Esophagus squamous epithelium (tissue), 5 donors: Measurements from ENCODE around the gene COL4A1. TPM values are rescaled to one million over a fixed set of nuclear protein-coding genes. Genes with fewer than 3 reads are reported as not detected.

ENCODE experiments used
- DNase-seq: peaks from one replicate; lab custom pipeline; 2025; lab: John Stamatoyannopoulos, UW
- H3K27ac ChIP-seq, 4 donors: fragments of 200-600 bp; sonication (generic); one replicate each; pipeline ENCODE4 v1.5.1; 2016 to 2019; ENCODE audit warnings: mild to moderate bottlenecking in 1 of 4
- H3K27me3 ChIP-seq, 4 donors: fragments of 200-600 bp; sonication (generic); 1 replicate in 3 of 4; 2 replicates in 1 of 4; pipeline versions ENCODE4 v1.5.1 to v1.6.0; 2017 to 2021; ENCODE audit warnings: antibody characterized with exemption in 1 of 4
- H3K36me3 ChIP-seq, 3 donors: fragments of 200-600 bp; sonication (generic); one replicate each; pipeline ENCODE4 v1.5.1; 2016 to 2019
- H3K4me1 ChIP-seq, 3 donors: fragments of 200-600 bp; sonication (generic); one replicate each; pipeline ENCODE4 v1.5.1; 2017 to 2019
- H3K4me3 ChIP-seq, 4 donors: fragments of 200-600 bp; sonication (generic); 1 replicate in 3 of 4; 2 replicates in 1 of 4; pipeline ENCODE4 v1.5.1; 2016 to 2019; ENCODE audit warnings: mild to moderate bottlenecking in 2 of 4, moderate library complexity in 1 of 4
- H3K9me3 ChIP-seq, 3 donors: fragments of 200-600 bp; sonication (generic); one replicate each; pipeline ENCODE4 v1.5.1; 2016 to 2019
- POLR2A ChIP-seq, 4 donors: fragments of 450-650 bp; IDR thresholded peaks; one replicate each; pipeline ENCODE4 v1.6.1; 2017; ENCODE audit warnings: antibody characterized with exemption in 4 of 4, mild to moderate bottlenecking in 4 of 4, moderate library complexity in 3 of 4
- WGBS, 2 donors: methylation state at CpG; one replicate each; pipeline ENCODE4 v1.1.5; 2018; 5-methylcytosine and 5-hydroxymethylcytosine counted together
- intact Hi-C: fragments of 100-400 bp; cut with DNase I; formaldehyde crosslinking; loops from one replicate; pipeline ENCODE4 v1.15.0; 2022
- total RNA-seq, 4 donors: library from RNA; depleted of rRNA; stranded (reverse); fragments of >200 nt; gene quantifications; one replicate each; pipeline ENCODE4 v1.1.0, GENCODE V29; 2016
- TF ChIP-seq, protein P1 (sequence below), 6 experiments: fragments of 450-650 bp in 4 of 6; fragments of 200-600 bp in 2 of 6; sonication (generic) in 2 of 6; IDR thresholded peaks; one replicate each; pipeline ENCODE4 v1.5.1; 2016 to 2019; ENCODE audit warnings: antibody characterized with exemption in 6 of 6, mild to moderate bottlenecking in 4 of 6, moderate library complexity in 4 of 6
- donor health status: DM: yes; HTN: yes; CAD: no.

The COL4A1 gene
- total RNA-seq, 4 donors from 2014 or later: 8.9 to 97.1 (median 40.2) TPM

DNA sequence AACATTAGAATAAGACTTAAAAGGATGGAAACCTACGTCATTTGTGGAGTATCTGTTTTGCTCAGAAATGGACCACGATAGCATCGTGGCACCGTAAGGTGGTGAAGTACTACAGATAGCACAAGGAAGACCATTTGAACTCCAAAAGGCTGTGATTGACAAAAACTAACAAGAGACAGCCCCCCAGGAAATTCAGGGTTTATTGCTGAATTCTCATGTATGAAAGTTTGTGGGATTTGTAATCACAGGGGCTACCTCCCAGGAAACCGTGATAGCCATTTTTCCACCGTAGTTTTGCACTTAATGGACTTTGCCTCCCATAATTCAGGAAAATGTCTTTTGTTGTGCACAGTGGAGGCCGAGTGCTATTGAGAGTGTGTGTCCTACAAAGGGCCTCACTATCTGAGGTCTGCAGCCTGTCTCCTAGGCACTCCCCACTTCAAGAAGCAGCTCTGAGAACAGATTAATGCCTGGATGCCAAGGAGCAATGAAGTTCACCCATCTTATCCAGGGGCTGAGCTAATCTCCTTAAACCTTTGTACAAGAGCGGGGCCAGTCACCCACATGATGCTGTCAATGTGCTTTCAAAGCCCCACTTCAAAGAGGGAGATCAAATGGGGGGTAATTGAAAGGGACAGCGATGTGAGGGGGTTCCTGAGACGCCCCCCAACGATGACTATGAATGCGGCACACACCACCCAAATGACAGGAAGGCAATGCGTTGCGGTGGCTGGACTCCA, 182.6 kb downstream of the COL4A1 start:
- intact Hi-C loops: no loop called here
- peaks cover 0 to 38% (median 16%) of the 10 kb centered on the region in 3 donors for H3K4me1 ChIP-seq
- no peaks in the 10 kb centered on the region for H3K36me3 ChIP-seq
- WGBS, 2 donors: 90 to 94% methylated on average over 13 of the region's 14 CpGs
- H3K27ac ChIP-seq: no peak overlapping the region
- no peak for TF ChIP-seq POLR2A (IDR thresholded peaks at IDR 0.05)
- TF ChIP-seq, protein P1, sequence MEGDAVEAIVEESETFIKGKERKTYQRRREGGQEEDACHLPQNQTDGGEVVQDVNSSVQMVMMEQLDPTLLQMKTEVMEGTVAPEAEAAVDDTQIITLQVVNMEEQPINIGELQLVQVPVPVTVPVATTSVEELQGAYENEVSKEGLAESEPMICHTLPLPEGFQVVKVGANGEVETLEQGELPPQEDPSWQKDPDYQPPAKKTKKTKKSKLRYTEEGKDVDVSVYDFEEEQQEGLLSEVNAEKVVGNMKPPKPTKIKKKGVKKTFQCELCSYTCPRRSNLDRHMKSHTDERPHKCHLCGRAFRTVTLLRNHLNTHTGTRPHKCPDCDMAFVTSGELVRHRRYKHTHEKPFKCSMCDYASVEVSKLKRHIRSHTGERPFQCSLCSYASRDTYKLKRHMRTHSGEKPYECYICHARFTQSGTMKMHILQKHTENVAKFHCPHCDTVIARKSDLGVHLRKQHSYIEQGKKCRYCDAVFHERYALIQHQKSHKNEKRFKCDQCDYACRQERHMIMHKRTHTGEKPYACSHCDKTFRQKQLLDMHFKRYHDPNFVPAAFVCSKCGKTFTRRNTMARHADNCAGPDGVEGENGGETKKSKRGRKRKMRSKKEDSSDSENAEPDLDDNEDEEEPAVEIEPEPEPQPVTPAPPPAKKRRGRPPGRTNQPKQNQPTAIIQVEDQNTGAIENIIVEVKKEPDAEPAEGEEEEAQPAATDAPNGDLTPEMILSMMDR (IDR thresholded peaks at IDR 0.05): no peak
- no peak overlapping the region for H3K4me3 ChIP-seq
- DNase-seq: no peak
- peaks cover 0 to 7% (median 0%) of the 10 kb centered on the region in 4 donors for H3K27me3 ChIP-seq
- H3K9me3 ChIP-seq: no peaks in the 10 kb centered on the region

DNA sequence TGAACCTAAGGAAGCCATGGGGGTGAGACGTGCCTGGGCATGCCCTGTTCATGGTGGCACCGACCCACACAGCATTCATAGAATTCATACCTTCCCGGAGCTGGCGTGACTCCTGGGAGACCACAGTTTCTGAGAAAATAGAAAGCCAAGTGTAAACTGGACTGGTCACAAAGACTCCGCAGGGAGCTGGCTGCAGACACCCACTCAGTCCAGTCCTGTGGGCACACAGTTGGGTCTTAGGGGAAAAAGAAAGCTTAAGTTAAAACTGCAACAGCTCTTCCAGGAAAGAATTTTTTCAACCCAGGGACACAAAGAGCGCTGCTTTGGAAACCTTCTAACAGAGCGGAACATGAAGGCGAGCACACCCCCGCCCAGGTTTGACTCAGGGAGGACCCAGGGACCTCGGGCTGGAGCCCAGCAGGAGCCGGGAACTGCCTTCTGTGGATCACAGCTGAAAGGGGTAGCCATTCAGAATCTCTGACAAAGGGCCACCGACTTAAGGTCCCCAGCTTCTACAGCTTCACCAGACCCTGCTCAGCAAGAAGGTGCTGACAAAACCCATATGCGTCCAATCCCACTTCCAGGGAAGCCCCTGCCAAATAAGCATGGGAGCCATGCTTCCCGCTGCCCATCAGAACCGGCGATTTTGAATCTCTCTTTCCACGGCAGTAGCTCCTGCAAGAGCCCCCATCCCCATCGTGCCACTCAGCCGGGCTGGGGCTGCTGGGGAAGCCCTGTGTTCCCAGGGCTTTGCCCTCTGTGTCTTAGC, 183.7 kb downstream of the COL4A1 start:
- Histone ChIP-seq H3K4me1 (peaks cover 0 to 38% (median 16%) of the 10 kb centered on the region in 3 donors), H3K27ac (peak overlapping the region in 1 of 4 donors; percentile 4), H3K4me3 (no peak overlapping the region), H3K36me3 (no peaks in the 10 kb centered on the region), H3K9me3 (no peaks in the 10 kb centered on the region), H3K27me3 (peaks cover 0 to 9% (median 0%) of the 10 kb centered on the region in 4 donors)
- TF ChIP-seq POLR2A (IDR thresholded peaks at IDR 0.05): no peak
- TF ChIP-seq, protein P1 (IDR thresholded peaks at IDR 0.05): no peak
- 51 to 64% methylated on average over 10 to 15 of the region's 19 CpGs for WGBS, 2 donors
- DNase-seq: no peak
- intact Hi-C loops: no loop called here

DNA sequence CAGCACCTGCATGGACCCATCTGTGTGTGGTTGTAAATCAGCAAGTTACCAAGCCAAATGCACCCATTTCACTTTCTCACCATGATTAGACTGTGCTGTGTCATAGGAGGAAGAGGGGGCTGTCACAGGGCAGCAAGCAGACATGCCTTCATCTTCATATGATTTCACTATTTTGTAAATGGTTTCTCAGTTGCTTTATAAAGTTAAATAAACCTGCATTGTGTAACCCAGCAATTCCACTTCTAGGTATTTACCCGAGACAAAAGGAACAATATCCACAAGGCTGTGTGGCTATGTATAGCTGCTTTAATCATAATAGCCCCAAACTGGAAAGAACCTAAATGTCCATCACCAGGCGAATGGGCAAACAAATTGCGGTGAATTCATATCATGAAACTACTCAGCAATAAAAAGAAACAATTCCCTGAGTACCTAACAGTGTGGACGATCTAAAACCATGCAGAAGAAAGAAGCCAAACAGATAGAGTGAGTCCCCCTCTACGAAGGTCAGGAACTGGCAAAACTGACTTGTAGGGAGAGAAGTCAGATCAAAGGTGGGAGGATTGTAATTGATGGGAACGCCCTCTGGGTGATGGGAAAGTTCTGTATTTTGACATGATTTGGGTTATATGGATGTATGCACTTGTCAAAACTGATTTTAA, 185.4 kb downstream of the COL4A1 start:
- no peaks in the 10 kb centered on the region for H3K36me3 ChIP-seq
- H3K27ac ChIP-seq: no peak overlapping the region
- H3K4me3 ChIP-seq: no peak overlapping the region
- peaks cover 0 to 22% (median 7%) of the 10 kb centered on the region in 3 donors for H3K4me1 ChIP-seq
- no peaks in the 10 kb centered on the region for H3K9me3 ChIP-seq
- 59 to 71% methylated on average over 6 of the region's 6 CpGs for WGBS, 2 donors
- no peak for DNase-seq
- TF ChIP-seq, protein P1 (IDR thresholded peaks at IDR 0.05): no peak
- TF ChIP-seq POLR2A (IDR thresholded peaks at IDR 0.05): no peak
- intact Hi-C loops: no loop called here
- peaks cover 0 to 23% (median 0%) of the 10 kb centered on the region in 4 donors for H3K27me3 ChIP-seq

DNA sequence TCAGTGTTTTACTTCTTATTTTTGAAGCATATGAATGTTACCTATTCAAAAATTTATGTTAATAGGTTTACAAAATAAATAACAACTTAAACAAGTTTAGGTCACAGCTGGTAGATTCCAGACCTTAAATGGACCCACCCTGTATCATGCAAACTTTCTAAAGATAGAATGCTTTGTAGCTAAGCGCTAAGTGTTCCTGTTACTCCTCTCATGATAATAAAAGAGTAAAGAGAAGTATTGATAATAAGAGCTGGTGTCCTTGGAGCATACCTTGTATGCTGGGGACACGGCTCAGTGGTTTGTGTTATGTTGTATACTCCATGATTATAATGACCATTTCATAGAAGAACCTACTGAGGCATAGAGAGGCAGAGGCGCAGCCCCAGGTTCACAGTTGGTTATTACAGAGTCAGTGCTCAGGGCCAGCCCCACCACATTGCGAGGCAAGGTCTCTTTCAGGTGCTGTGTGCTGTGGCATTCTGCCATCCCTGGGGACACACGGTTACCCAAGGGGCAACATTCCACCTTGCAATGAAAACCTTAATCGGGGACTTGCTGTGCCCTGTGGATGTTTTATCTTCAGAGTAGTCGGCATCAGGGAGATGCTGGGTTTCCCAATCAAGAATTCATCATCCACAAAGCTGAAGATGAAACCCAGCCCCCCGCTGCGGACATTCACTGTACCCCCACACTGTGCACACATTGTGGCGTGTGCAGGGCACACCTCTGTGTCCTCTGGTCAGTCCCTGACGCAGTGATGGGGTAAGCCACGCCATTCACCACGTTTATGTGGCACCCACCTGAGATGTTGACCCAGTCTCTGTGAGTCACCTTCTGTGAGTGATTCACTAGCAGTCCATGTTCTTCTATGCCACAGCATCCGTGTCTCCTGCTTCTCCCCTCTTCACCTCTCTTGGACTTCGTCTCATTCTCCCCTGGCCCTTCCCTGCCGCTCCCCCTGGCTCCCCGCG, 186.7 kb downstream of the COL4A1 start:
- Histone ChIP-seq H3K27me3 (peaks cover 0 to 25% (median 0%) of the 10 kb centered on the region in 4 donors), H3K4me1 (peaks cover 0 to 9% (median 0%) of the 10 kb centered on the region in 3 donors), H3K4me3 (no peak overlapping the region), H3K36me3 (no peaks in the 10 kb centered on the region), H3K9me3 (no peaks in the 10 kb centered on the region), H3K27ac (no peak overlapping the region)
- 76% methylated on average over 17 to 18 of the region's 18 CpGs for WGBS, 2 donors
- intact Hi-C loops: no loop called here
- DNase-seq: no peak
- no peak for TF ChIP-seq POLR2A (IDR thresholded peaks at IDR 0.05)
- TF ChIP-seq, protein P1 (IDR thresholded peaks at IDR 0.05): no peak
